Breast epithelium (tissue), 4 donors: ENCODE measurements around the gene PRDM13. TPM values are rescaled to one million over a fixed set of nuclear protein-coding genes. Genes with fewer than 3 reads are reported as not detected.
"Not testable (repeated sequence)": the region's sequence is repeated elsewhere in the genome, so short reads cannot be mapped to it uniquely, and the experiment has no call there.

Experiments
- DNase-seq, 2 donors: peaks; one replicate each; pipeline ENCODE4 v3.0.0-alpha.2; 2019; ENCODE audit warnings: low spot score in 2 of 2
- H3K27ac ChIP-seq, 2 donors: fragments of 200-600 bp; sonication (generic) in 1 of 2; one replicate each; pipeline ENCODE4 v1.5.1; 2016 to 2019; ENCODE audit warnings: mild to moderate bottlenecking in 1 of 2
- H3K27me3 ChIP-seq, 2 donors: fragments of 200-600 bp; sonication (generic) in 1 of 2; one replicate each; pipeline versions ENCODE4 v1.5.1 to v1.6.0; 2017 to 2019; ENCODE audit warnings: control low read depth in 1 of 2, mild to moderate bottlenecking in 1 of 2
- H3K36me3 ChIP-seq: fragments of 200-600 bp; one replicate; pipeline ENCODE4 v1.5.1; 2019
- H3K4me1 ChIP-seq, 2 donors: fragments of 200-600 bp; sonication (generic); one replicate each; pipeline ENCODE4 v1.5.1; 2016 to 2019; ENCODE audit warnings: control low read depth in 1 of 2
- H3K4me3 ChIP-seq, 3 donors: fragments of 200-600 bp; sonication (generic); 1 replicate in 2 of 3; 2 replicates in 1 of 3; pipeline ENCODE4 v1.5.1; 2016 to 2019; ENCODE audit warnings: mild to moderate bottlenecking in 3 of 3, moderate library complexity in 2 of 3
- H3K9me3 ChIP-seq, 2 donors: fragments of 200-600 bp; sonication (generic) in 1 of 2; one replicate each; pipeline ENCODE4 v1.5.1; 2016 to 2019; ENCODE audit warnings: control low read depth in 1 of 2
- CTCF ChIP-seq, 3 donors: fragments of 450-650 bp; IDR thresholded peaks; one replicate each; pipeline ENCODE4 v1.5.1; 2016 to 2017; ENCODE audit warnings: antibody characterized with exemption in 3 of 3, mild to moderate bottlenecking in 3 of 3, moderate library complexity in 3 of 3
- POLR2A ChIP-seq: fragments of 450-650 bp; IDR thresholded peaks from one replicate; pipeline ENCODE4 v1.6.1; 2016; ENCODE audit warnings: antibody characterized with exemption, mild to moderate bottlenecking, moderate library complexity
- POLR2AphosphoS5 ChIP-seq, 3 donors: sonication (generic); formaldehyde crosslinking; IDR thresholded peaks; one replicate each; pipeline ENCODE4 v1.6.1; 2017; ENCODE audit warnings: antibody characterized with exemption in 3 of 3
- intact Hi-C: fragments of 100-400 bp; cut with DNase I; formaldehyde crosslinking; loops from one replicate; pipeline ENCODE4 v1.15.1; 2023; ENCODE audit warnings: low total_unique reads
- total RNA-seq, 3 donors: library from RNA; depleted of rRNA; stranded (reverse); fragments of >200 nt; gene quantifications; one replicate each; pipeline ENCODE4 v1.1.0, GENCODE V29; 2016

Gene PRDM13
- total RNA-seq, 3 donors from 2014 or later: not detected

GRCh38 chr6:99618649-99619408, 12.2 kb downstream of the PRDM13 start:
- Histone ChIP-seq H3K27ac (no peak overlapping the region), H3K4me1 (peaks cover 4 to 12% of the 10 kb centered on the region in 2 donors)
- intact Hi-C loops: no loop called here

GRCh38 chr6:99619409-99619762, 12.8 kb downstream of the PRDM13 start:
- Histone ChIP-seq H3K36me3 (no peaks in the 10 kb centered on the region), H3K4me1 (peaks cover 0 to 6% of the 10 kb centered on the region in 2 donors), H3K27ac (no peak overlapping the region), H3K4me3 (no peak overlapping the region), H3K27me3 (peaks cover 3 to 96% of the 10 kb centered on the region in 2 donors), H3K9me3 (no peaks in the 10 kb centered on the region)
- no peak for DNase-seq
- intact Hi-C loops: no loop called here
- TF ChIP-seq POLR2AphosphoS5 (IDR thresholded peaks at IDR 0.05) (no peak), POLR2A (no peak), CTCF (IDR thresholded peaks at IDR 0.05) (no peak)

More at GRCh38 chr6:99618649-99619408, 12.2 kb downstream of the PRDM13 start:
- H3K4me3 ChIP-seq: peak overlapping the region in 1 of 3 donors; percentile 29
- DNase-seq: no peak
- no peak for TF ChIP-seq CTCF (IDR thresholded peaks at IDR 0.05)
- no peak for TF ChIP-seq POLR2AphosphoS5 (IDR thresholded peaks at IDR 0.05)
- TF ChIP-seq POLR2A: no peak
- H3K27me3 ChIP-seq: peaks cover 4 to 96% of the 10 kb centered on the region in 2 donors
- no peaks in the 10 kb centered on the region for H3K36me3 ChIP-seq
- H3K9me3 ChIP-seq: no peaks in the 10 kb centered on the region

GRCh38 chr6:99622044-99622443, 15.4 kb downstream of the PRDM13 start:
- H3K4me1 ChIP-seq, H3K27ac ChIP-seq, DNase-seq, H3K4me3 ChIP-seq, H3K36me3 ChIP-seq, intact Hi-C loops, H3K9me3 ChIP-seq: not testable (repeated sequence)
- peaks cover 3 to 70% of the 10 kb centered on the region in 2 donors for H3K27me3 ChIP-seq

GRCh38 chr6:99629293-99629692, 22.7 kb downstream of the PRDM13 start:
- Histone ChIP-seq H3K27me3 (peaks cover 0 to 7% of the 10 kb centered on the region in 2 donors), H3K4me3 (no peak overlapping the region), H3K36me3 (no peaks in the 10 kb centered on the region), H3K9me3 (no peaks in the 10 kb centered on the region), H3K4me1 (no peaks in the 10 kb centered on the region), H3K27ac (no peak overlapping the region)
- TF ChIP-seq CTCF (IDR thresholded peaks at IDR 0.05) (no peak), POLR2AphosphoS5 (IDR thresholded peaks at IDR 0.05) (no peak), POLR2A (no peak)
- intact Hi-C loops: no loop called here
- DNase-seq: no peak

GRCh38 chr6:99637629-99638028, 31.0 kb downstream of the PRDM13 start:
- Histone ChIP-seq H3K27ac (no peak overlapping the region), H3K27me3 (peaks cover 0 to 13% of the 10 kb centered on the region in 2 donors), H3K4me3 (no peak overlapping the region), H3K36me3 (no peaks in the 10 kb centered on the region), H3K9me3 (peaks cover 14 to 21% of the 10 kb centered on the region in 2 donors), H3K4me1 (no peaks in the 10 kb centered on the region)
- DNase-seq: no peak
- intact Hi-C loops: no loop called here
- no peak for TF ChIP-seq POLR2A
- no peak for TF ChIP-seq POLR2AphosphoS5 (IDR thresholded peaks at IDR 0.05)
- no peak for TF ChIP-seq CTCF (IDR thresholded peaks at IDR 0.05)

- peaks cover 0 to 13% of the 10 kb centered on the region in 2 donors for H3K27me3 ChIP-seq
- DNase-seq: not testable (repeated sequence)
Observed at GRCh38 chr6:99638358-99638757, 31.7 kb downstream of the PRDM13 start.

More at GRCh38 chr6:99638358-99638757, 31.7 kb downstream of the PRDM13 start:
- H3K4me3 ChIP-seq, H3K27ac ChIP-seq, H3K36me3 ChIP-seq, H3K4me1 ChIP-seq, intact Hi-C loops: not testable (repeated sequence)
- peaks cover 14 to 21% of the 10 kb centered on the region in 2 donors for H3K9me3 ChIP-seq
